DMS79 treated with DMSO at 0.1 percent for 48 hours (cell line): ENCODE results near the gene SPTA1.
"Not testable (repeated sequence)": the region's sequence is repeated elsewhere in the genome, so short reads cannot be mapped to it uniquely, and the experiment has no call there.

Source experiments
- DNase-seq: peaks from one replicate; lab custom pipeline; 2025; lab: John Stamatoyannopoulos, UW

SPTA1 gene

DNA sequence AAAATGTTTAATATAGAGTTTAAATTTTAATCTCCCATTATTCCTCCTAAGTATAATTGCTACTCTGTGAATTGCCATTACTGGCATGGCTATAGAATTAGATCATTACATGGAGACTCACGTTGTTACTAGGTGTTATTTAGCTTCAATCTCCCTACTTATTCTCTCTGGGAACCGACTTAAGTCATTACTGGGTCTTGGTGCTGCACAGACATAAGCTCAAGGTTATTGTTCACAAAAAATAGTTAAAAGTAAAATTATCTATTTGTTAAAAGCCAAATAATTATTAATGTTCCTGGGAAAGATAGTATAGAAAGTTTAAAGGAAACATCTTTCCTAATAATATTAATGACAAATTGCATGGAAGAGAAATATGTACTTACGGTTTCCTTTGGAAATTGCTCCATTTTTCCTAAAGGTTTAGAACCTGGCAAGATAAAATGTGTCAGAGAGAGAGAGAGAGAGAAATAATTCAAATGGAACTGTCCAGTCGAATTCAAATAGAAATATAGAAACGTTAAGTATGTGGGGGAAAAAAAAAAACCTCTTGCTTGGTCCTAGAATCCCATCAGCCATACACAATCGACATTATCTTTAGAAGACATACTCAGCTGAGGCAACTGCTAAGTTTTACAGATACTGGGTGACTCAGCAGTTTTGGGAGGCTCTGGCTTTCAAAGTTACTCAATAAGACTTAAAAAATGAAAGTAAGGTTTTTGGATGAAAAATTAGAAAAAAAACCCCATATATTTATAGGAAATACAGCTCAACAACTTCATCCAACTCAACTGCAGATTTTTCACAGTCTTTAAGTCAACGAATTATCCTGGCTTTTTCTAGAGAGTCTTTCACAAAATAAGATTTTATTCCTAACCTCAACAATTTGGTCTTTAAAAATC, at the start of gene SPTA1:
TSS of gene SPTA1 (minus strand) at position 605 of the 899 bp plus-strand sequence. CDS start at position 407, 198 bp downstream.
- no peak for DNase-seq

DNA sequence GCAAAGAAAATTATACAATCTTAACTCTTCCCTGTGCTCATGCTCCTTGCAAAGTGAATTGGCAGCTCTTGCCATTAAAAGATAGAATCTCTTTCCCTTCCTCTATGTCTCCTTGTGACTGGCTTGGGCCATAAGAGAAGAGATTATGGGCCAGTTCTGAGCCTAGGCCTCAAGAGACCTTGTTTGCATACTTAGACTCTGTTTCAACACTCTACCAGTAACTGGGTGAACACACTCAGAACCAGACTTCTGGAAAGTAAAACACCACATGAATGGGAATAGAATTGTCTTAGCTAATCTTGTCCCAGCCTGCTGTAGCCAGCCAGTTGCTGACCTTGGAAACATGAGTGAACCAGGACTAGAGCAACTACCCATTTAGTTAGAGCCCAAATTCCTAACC, 49.3 kb upstream of the SPTA1 start:
- no peak for DNase-seq

DNA sequence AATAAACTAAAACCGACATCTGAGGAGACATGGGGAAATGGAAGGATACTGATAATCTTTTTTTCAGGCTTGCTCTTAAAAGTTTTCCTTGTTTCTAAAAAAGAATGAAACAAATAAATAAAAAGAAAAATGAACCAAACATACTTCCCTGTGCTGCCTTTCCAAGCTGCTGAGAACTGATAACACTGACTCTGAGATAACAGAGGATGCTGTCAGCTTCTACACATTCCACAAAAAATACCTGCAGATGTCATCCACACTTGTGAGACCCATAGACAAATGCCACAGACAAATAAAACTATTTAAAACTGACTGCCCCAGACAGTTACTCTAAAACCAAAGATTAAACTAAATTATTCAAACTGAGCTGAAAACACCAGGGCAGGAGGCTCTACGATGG, 46.0 kb upstream of the SPTA1 start:
- no peak for DNase-seq

DNA sequence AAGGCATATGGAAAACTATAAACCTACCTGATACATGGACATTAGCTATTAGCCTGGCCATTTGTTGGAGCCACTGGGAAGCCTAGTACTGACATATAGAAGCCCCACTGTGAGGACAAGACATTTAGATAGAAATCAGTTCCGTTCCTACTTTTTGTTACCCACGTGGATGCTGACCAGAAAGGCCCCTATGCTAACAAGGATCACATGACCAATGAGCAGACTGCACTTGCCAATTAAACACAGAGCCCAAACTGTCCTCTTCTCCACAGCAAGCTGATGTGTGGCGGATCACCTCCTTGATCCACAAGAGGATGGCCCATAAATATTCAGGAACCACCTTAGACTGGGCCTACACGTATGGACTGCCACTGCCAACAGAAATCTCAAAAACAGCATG, 45.2 kb upstream of the SPTA1 start:
- no peak for DNase-seq

DNA sequence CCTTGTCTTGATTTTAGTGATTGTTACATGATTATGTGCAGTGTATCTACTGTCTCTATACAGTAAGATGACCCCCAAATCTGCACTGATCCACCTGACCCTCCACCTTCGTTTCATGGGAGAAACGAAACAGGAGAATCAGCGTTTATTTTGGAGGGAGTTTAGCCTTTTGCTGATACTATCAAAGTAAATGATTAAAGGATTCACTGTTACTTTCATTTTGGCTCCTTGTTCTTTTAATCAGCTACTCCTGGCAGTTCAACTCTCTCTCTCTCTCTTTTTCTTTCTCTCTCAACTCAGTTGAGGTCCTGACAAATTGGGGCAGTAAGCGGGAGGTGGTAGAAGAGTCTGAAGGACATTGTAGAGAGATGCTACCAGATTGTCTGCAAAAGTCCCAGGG, 43.9 kb upstream of the SPTA1 start:
- DNase-seq: no peak

DNA sequence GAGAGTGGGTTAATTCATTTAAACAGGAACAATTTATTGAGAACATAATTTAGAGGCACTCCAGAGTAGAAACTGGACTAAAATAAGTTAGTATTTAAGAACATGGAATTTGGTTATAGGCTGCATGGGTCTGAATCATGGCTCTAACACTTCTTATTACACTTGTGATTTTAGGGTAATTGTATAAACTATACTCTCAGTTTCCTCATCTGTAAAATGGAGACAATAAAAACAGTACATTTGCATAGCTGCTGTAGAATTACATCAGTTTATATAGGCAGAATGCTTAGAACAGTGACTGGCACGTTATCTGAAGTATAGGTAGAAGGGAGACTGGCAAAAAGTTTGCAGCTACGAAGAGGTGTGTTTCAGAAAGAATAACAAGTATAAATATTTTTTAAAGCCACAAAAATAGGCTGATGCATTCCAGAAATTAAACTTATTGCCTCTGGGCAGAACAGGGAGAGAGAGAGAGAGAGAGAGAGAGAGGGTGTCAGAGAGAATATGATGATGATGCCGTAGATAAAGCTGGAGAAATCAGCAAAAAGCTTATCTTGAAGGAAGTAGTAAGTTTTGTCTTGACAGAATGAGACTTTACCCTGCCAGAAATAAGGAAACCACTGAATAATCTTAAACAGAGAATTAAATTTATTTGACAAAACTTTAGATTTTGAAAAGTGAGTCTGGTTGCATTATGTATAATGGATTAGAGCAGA, 42.2 kb upstream of the SPTA1 start:
- DNase-seq: no peak

DNA sequence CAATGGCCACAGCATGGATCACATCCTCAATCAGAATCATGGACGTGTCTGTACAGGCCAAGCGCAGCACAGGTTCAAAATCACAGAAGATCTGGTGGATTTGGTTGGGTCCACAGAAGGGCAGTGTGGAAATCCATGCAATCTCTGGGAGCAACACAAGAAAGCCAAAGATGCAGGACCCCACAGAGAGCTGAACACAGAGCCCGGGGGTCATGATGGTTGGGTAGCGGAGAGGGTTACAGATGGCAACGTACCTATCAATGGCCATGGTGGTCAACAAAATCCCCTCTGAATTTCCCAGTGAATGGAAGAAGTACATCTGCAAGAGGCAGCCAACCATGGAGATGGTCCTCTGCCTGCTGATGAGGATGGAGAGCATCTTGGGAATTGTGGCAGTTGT, 37.9 kb upstream of the SPTA1 start:
- DNase-seq: no peak

DNA sequence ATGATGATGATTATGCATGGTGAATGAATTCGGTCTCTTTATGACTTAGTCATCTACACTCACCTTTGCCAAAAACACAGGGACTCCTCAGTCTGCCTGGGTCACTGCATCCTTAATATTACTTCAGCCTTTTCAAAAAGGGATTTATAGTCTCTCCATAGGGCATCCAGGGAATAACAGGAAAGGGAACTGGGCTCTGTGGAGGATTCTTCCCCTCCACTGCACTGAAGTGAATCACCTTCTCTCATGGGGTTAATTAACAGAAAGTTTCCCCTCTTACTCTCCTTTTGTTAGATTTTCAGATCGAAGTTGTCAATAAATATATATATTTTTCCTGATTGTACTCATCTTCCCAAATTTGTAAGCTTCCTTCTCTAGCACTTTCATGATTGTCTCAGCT, 34.1 kb upstream of the SPTA1 start, which contains the start of gene OR6K3:
TSS of gene OR6K3 (minus strand) at position 101 of the 400 bp plus-strand sequence. CDS start 2,605 bp downstream, outside the sequence.
- no peak for DNase-seq

DNA sequence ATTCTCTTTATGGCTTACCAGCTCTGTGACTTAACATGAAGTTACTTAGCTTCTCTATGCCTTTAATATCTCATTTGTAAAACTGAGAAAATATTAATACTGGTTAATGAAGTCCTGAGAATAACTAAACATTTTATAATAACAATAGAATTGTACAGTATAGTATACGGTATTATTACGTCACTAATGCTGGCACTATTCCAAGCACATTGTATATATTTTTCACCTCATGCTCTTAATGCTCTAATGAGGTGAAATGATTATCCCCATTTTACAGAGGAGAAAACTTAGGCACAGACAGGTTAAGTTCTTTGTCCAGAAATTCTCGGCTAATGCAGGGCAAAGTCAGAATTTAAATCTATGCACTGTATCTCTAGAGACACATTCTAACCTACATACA, 33.1 kb upstream of the SPTA1 start:
- no peak for DNase-seq

DNA sequence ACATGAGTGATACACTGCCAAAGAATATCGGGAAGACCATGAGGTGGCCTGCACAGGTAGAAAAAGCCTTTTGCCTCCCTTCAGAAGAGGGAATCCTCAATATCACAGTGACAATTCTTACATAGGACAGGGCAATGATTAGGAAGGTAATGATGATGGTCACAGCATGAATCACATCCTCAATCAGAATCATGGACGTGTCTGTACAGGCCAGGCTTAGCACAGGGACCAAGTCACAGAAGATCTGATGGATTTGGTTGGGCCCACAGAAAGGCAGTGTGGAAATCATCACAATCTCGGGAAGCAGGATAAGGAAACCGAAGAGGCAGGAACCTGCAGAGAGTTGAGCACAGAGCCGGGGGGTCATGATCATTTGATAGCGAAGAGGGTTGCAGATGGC, 30.8 kb upstream of the SPTA1 start:
- no peak for DNase-seq

DNA sequence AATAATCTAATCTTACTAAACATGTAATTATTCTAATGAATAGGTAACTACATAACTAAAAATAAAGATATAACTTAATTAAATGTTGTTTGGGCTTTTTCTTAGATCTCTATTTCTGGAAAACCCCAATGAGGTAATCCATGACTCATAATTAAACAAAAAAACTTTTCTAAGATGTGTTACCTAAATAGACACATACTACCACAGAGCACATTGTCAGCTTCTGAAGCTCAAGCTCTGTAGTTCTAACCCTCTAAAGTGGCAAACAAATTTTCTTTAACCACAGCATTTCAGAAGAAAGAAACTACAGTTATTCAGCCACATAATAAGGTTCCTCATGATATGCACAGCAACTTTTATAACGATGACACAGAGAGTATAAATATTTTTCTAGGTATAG, 29.8 kb upstream of the SPTA1 start:
- no peak for DNase-seq

DNA sequence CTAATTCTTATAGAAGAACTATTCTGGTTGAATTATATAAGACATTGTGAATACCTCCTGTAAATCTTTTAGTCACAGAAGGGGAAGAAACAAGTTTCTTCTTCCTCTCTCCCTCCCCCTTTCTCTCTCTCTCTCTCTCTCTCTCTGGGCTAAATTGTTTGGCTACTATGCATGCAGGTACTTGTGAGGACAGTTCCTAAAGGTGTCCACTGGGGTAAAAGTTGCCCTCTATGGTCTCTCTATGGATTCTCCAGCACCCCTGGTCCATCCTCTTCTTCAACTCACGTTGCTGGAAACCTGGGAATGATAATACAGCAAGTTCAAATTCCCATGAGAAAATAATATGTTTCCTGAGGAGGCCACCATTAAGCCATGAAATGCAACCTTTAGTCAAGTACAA, 28.2 kb upstream of the SPTA1 start:
- DNase-seq: no peak

DNA sequence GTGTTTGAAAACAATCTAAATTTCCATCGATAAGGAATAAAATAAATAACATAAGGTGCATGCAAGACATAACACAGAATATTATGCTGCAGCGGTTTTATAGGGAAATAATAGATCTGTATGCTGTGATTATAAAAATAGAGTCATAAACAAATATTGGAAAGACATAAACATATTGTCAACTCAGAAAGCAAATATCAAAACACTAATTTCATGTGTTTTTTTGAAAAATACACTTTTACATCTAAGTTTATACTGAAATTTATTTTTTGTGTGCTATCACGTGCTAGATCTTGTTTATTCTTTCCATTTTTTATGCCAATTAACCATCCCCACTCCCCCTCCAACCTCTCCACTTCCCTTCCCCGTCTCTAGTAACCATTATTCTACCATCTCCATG, 24.6 kb upstream of the SPTA1 start:
- no peak for DNase-seq

DNA sequence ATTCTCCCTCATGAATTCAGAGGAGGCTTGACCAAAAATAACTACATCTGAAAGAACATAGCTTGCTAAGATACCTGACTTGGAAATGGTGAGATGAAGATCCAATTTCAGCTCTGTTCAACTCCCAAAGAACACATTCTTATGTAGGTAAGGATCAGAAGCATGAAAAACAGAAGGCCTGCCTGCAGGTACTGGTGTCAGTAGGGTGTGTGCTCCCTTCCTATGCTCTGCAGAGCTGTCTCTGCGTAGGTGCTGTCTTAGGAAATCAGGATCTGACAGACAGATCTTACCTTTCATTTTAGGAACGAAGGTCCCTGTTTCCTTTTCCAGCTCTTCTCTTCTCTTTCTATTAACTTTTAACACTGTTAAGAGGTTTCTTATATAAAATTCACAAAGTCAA, 19.6 kb upstream of the SPTA1 start:
- DNase-seq: no peak

DNA sequence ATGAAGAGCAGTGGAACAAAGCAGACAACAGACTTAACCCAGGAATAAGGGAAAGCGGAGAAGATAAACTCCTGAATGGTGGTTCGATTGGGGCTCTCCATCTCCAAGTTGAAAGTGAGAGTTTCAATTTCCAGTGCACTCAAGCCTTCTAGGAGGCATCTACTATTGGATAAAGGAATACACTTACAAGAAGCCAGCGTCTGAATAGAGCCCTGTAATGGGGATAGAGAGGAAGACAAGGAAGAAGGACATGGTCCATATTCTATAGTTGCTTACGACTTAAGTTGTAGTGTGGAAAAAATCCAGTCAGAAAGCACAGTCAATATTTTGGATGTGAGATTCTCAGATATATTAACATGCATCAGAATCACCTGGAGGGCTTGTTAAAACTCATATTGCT, 14.0 kb upstream of the SPTA1 start, which contains the start of gene OR6K2:
TSS of gene OR6K2 (minus strand) at position 101 of the 400 bp plus-strand sequence. CDS start at position 101, 0 bp downstream.
- no peak for DNase-seq

DNA sequence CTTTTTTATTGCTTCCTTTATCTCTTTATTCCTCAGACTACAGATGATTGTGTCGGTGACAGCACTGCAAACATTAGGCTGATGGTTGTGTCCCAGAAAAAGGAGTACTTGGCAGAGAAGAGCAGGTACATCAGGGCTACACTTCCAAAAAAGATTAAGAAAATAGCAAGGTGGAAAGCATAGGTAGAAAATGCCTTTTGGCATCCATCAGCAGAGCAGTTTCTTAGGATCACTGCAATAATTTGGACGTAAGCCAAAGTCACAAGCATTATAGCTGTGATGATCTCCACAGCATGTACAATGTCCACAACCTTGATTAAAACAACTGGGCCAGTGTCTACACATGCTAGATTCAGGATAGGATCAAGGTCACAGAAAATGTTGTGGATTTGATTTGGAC, 8.1 kb upstream of the SPTA1 start:
- DNase-seq: no peak

DNA sequence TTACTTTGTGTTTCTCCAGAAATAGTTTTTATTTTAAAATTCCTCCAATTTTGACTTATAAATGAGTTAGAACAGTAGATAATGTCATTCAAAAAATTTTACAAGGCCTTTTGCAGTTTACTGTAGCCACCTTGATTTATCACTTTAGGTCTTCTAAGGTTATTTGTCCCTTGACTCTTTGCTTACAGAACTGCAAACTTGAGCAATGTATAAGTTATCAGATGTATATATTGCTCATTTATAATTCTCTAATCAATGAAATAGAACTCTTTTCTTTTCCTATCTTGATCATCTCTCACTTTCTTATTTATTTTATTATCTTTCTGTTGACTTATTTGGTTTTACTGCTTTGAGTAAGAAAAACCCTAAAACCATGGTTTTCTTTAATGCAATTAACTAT, 5.8 kb upstream of the SPTA1 start:
- no peak for DNase-seq

DNA sequence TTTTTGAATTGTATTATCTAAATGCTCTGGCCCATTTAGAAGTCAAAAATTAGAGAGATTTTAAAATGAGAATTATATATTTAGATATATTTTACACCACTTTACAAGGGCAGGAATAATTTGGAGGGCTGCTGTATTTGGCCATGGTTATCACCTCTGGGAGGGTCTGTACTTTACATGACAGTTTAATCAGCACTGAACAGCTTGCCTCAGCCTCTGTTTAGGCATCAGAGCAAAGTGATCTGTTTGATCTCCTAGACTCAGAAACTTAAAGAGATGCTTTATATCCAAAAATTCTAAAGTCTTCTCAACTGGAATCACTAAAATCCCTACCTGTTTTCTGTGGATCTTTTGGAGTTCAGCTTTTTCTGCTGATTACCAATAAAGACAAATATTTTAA, 5.4 kb upstream of the SPTA1 start:
- DNase-seq: no peak

DNA sequence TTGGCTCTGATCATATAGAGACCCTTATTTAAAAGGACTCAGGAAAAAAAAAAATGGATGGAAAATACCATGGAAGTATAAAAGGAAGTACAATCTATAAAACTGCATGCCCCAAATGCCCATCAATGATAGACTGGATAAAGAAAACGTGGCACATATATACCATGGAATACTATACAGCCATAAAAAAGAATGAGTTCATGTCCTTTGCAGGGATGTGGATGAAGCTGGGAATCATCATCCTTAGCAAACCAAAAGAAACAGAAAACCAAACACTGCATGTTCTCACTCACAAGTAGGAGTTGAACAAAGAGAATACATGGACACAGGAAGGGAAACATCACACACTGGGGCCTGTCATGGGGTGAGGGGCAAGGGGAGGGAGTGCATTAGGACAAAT, 4.6 kb upstream of the SPTA1 start:
- not testable (repeated sequence) for DNase-seq

DNA sequence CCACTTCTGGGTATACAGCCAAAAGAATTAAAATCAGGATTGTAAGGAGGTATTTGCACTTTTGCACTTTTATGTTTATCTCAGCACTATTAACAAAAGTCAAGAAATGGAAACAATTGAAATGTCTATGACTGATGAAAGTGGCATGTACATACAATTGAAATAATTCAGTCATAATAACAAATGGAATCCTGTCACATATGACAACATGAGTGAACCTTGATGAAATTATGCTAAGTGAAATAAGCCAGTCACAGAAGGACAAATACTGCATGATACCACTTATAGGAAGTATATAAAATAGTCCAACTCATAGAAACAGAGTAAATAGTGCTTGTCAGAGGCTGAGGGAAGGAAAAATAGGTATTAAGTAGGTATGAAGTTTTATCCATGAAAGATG, 3.4 kb upstream of the SPTA1 start:
- DNase-seq: no peak

DNA sequence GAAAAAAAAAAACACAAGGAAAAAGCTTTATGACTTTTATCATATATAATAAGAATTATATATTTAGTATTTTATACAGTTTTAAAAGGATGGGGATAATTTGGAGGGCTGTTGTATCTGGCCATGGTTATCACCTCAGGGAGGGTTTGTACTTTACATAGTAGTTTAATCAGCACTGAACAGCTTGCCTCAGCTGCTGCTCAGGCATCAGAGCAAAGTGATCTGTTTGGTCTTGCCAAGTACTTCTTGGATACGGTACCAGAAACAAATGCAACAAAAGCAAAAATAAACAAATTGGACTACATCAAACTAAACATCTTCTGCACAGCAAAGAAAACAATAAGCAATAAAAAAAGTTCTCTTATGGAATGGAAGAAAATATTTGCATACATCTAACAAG, 2.6 kb upstream of the SPTA1 start:
- DNase-seq: no peak

DNA sequence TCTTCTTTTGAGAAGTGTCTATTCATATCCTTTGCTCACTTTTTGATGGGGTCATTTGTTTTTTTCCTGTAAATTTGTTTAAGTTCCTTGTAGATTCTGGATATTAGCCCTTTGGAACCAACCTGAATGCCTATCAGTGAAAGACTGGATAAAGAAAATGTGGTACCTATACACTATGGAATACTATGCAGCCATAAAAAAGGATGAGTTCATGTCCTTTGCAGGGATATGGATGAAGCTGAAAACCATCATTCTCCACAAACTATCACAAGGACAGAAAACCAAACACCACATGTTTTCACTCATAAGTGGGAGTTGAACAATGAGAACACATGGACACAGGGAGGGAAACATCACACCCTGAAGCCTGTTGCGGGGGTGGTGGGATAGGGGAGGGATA, 1.8 kb upstream of the SPTA1 start:
- not testable (repeated sequence) for DNase-seq

DNA sequence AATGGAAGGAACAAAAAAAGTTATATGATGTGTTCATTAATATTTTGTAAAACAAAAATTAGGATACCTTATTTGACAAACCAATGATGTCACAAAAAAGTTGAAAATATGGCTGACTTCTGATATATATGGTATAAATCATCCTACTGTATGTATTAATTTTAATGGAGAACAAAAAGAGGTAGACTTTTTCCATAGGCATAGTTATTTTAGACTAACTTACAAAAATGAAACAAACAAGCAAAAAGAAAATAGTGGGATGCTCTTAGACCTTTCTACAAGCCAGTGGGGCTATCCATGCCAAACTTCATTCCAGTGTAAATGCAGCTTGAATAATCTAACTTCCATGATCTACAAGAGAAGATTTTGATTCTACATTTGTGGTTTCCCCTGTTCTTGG, 522 bp upstream of the SPTA1 start:
- no peak for DNase-seq
